MV-4-11 (cell line): ENCODE measurements around the gene TRIM68.

Experiments
- DNase-seq: peaks from one replicate; lab custom pipeline; 2025; lab: John Stamatoyannopoulos, UW

Gene TRIM68

DNA sequence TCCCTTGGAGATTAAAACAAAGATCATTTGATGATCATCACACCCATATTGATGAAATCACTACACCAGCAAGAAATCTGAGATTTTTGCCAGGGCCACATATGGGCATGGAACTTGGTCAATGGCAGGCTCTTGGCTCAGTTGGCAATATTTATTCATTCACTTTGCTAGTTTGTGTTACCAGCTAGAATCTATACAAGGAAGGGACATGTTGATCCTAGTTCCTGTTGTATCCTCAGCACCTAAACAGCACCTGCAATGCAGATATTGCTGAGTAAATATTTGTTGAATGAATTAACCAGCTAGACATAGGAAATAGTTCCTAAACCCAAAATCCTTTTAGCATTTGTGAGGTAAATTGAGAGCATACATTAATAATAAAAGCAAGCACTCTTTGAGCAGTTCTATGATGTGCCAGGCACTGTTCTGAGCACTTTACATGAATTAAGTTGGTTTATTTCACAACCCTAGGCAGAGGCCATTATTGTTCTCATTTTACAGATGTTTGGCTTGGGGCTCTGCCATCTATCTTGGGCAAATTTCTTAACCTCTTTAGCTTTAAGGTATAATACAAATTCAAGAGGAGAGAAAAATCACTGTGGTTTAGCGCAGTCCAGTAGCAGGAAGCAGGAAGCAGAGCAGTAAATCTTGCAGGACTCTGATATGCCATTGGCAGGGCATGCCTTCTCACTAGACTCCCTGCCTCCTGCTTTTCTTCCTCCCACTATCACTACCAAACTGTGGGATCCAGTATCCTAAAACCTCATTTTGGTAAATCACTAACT, 1.6 kb downstream of the TRIM68 start:
- peak; percentile 15 for DNase-seq

GRCh38 chr11:4605057-4605456, 3.0 kb downstream of the TRIM68 start:
- no peak for DNase-seq

GRCh38 chr11:4593739-4594138, 14.3 kb downstream of the TRIM68 start, which contains the start of gene OR52I1:
Gene OR52I1 (plus strand): TSS chr11:4594039. CDS start chr11:4594039, 0 bp downstream.
- no peak for DNase-seq

DNA sequence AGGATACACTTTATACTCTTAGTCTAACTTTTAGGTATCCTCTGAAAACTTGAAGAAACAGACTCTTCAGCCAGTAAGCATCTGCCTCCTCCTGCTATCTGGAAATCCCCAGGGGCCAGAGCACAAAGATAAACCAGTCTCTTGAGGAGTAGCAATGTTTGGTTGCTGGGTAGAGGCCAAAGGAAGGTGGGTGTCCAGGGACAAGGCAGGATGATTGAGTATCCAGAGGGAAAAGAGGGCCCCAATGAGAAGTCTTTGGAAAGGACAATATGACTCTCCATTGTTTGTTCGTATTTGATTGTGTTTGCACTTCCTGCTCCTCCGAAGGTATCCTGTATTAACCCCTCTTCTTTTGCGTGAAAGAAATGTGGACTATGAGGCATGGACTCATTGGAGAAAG, 19.0 kb downstream of the TRIM68 start:
- DNase-seq, result no peak

GRCh38 chr11:4581443-4581842, 26.6 kb downstream of the TRIM68 start, which contains the start of gene OR52I2:
Gene OR52I2 (plus strand): TSS chr11:4581743.
- DNase-seq, result no peak

GRCh38 chr11:4580124-4580523, 27.9 kb downstream of the TRIM68 start:
- no peak for DNase-seq

DNA sequence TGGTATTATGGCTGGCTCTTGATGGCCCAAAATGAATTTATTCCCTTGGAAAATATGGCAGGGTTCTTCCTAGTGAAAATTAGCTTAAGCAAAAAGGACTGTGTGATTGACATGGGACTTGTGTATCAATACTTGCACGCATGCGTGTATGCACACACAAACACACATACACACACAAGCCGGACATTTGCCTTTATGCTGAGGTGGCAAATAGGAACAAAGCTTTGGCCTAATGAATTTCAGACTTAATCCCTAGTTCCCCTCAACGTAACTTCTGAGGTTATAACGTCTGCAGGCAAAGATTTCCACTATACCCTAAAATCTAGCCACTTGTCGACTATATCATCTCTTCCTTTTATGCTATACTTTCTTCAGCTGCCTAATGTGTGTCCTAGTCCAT, 29.4 kb downstream of the TRIM68 start:
- DNase-seq, result no peak

DNA sequence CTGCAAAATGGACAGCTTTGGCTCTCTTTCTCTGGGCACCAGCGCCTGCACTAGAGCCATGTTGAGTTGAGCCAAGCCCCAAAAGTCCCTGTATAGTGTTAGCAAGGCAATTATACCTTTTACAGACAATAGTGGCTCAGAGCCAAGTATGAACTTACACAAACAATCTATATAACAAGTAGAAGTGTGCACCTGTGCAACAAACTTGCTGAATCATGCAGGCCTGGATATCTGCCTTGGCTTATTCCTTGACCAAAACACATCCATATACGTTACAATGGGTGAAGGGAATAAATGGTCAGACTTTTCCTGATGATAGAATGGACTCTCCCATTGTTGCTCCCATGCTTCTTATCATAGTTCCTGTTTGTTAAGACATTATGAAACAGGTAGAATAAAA, 30.3 kb downstream of the TRIM68 start:
- DNase-seq, result no peak

GRCh38 chr11:4576880-4577279, 31.2 kb downstream of the TRIM68 start:
- no peak for DNase-seq

DNA sequence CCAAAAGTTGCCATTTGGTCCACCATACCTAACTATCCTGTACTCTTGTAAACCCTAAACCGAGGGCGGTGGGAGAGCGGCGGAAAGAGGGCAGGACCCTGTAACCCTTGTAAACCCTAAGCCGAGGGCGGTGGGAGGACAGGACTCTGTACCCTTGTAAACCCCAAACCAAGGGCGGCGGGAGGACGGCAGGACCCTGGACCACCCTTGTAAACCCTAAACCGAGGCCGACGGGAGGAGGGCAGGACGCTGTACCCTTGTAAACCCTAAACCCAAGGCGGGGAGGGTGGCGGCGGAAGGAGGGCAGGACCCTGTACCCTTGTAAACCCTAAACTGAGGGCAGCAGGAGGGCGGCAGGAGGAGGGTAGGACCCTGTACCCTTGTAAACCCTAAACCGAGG, 39.0 kb downstream of the TRIM68 start:
- DNase-seq, result no peak

GRCh38 chr11:4565371-4565770, 42.7 kb downstream of the TRIM68 start:
- DNase-seq, result no peak

DNA sequence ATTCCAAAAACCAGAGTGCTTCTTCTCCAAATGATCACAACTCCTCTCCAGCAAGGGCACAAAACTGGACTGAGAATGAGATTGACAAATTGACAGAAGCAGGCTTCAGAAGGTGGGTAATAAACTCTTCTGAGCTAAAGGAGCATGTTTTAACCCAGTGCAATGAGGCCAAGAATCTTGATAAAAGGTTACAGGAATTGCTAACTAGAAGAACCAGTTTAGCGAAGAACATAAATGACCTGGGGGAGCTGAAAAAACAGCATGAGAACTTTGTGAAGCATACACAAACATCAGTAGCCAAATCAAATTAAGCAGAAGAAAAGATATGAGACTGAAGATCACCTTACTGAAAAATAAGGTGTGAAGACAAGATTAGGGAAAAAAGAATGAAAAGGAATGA, 47.6 kb downstream of the TRIM68 start:
- no peak for DNase-seq

- no peak for DNase-seq
These were observed 48.2 kb downstream of the TRIM68 start for GRCh38 chr11:4559527-4560440.

DNA sequence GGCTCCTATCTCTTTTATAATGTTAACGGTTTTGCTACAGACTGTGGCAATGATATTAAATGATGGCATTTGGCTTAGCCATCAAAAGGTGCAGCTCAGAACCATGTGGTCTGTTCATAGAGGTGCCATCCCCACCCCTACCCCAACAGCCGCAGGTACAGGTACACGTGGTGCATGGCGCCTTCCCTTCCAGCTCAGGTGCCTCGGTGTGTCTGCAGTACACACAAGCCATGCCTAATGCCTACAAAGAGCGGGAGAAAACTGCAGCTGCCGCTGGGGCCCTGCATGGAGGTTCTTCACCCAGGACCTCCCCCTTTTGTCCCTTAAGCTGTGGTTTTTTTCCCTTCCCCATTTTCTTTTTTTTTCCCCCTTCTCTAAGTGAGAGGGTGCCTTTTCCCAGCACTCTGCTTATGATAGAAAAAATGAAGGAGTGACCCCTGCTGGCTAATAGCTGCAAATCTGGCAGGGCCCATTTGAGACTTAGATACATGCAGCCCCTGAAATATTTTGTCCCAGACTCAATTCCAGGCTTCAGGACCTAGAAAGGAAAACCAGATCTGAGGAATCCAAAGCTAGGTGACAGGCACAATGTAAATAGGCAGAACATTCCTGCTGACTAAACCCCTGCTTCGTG, 56.6 kb downstream of the TRIM68 start:
- DNase-seq, result peak; percentile 25
